Heart left ventricle (tissue), 13 donors: ENCODE data around the gene GABBR1.

Source experiments
- POLR2A ChIP-seq, 2 donors: fragments of 450-650 bp; IDR thresholded peaks; one replicate each; pipeline ENCODE4 v1.6.1; 2017; ENCODE audit warnings: antibody characterized with exemption in 2 of 2, mild to moderate bottlenecking in 2 of 2, moderate library complexity in 2 of 2
- TF ChIP-seq, protein P1 (sequence below), 12 donors: fragments of 200-600 bp; sonication (generic) in 4 of 12; IDR thresholded peaks; one replicate each; pipeline versions ENCODE4 v1.5.0 to v1.8.0; 2018 to 2022; ENCODE audit warnings: antibody characterized with exemption in 12 of 12, mild to moderate bottlenecking in 5 of 12
- donor health status: ischemic (EF 13 %, LVEDD 7.1; RV severe dilation, severe dysfunction).
- donor health status: DM: no; HTN: yes; CAD: no.
- donor health status: DM: no; HTN: no; CAD: no.
- donor health status: ischemic (EF 25% LVEDD 6.9; RV normal size, moderate dysfunction).
- donor health status: ischemic (EF 25% LVEDD 5.7; RV mildly dilated, moderate dysfunction).
- donor health status: ischemic (EF 35%, LVEDD 5.7; RV mildly dilated, moderate dysfunction).
- donor health status: nonischemic (EF 11% LVEDD 7.7; RV severe dilation, severe dysfunction).
- donor health status: DM: yes; HTN: yes; CAD: no.
- donor health status: PGD.
- donor health status: ischemic (EF 29% LVEDD 5.4; RV normal size, mild dysfunction).
- donor health status: nonischemic (EF 23%, LVEDD 6.1; RV moderate dilation, normal function).

DNA sequence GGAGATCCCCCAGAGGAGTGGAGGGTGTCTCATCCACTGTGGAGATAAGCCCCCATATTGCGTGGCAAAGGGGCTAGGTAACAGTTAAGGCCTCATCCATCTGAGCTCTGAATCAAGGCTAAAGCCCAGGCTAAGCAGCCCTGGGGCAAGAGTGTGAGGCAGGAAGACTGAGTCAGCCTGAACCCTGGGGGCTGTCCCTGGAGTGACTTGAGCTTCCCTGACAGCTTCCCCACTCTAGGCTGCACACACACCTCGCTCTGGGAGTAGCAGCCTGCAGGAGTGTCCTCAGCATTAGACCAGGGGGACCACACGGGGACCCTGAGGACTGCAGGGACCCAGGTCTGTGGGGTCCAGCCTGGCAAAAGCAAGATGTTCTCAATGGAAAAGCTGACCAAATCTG lies 101.3 kb downstream of the GABBR1 start:
- TF ChIP-seq, protein P1, sequence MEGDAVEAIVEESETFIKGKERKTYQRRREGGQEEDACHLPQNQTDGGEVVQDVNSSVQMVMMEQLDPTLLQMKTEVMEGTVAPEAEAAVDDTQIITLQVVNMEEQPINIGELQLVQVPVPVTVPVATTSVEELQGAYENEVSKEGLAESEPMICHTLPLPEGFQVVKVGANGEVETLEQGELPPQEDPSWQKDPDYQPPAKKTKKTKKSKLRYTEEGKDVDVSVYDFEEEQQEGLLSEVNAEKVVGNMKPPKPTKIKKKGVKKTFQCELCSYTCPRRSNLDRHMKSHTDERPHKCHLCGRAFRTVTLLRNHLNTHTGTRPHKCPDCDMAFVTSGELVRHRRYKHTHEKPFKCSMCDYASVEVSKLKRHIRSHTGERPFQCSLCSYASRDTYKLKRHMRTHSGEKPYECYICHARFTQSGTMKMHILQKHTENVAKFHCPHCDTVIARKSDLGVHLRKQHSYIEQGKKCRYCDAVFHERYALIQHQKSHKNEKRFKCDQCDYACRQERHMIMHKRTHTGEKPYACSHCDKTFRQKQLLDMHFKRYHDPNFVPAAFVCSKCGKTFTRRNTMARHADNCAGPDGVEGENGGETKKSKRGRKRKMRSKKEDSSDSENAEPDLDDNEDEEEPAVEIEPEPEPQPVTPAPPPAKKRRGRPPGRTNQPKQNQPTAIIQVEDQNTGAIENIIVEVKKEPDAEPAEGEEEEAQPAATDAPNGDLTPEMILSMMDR (IDR thresholded peaks at IDR 0.05): no peak
- no peak for TF ChIP-seq POLR2A (IDR thresholded peaks at IDR 0.05)
